Activated CD8-positive, alpha-beta T cell treated with anti-CD3 and anti-CD28 coated beads, Interleukin-2, amount 10 ng/mL, durations not matched to agents 7 days and 5 days (primary cell): ENCODE measurements around the gene MAPT. TPM values are rescaled to one million over a fixed set of nuclear protein-coding genes. Genes with fewer than 3 reads are reported as not detected.

Experiments used
- ATAC-seq: fragments of 150-1000 bp; cut with Tn5 transposase; one replicate; pipeline ENCODE4 v1.10.0; 2021; ENCODE audit warnings: moderate library complexity
- CTCF ChIA-PET: fragments of 350-600 bp; sonication (Branson Sonifier 250); formaldehyde crosslinking; loops from one replicate; lab custom pipeline; 2021; ENCODE audit warnings: antibody characterized with exemption; lab: Charles Lee
- POLR2A ChIA-PET: fragments of 350-600 bp; sonication (Branson Sonifier 250); formaldehyde crosslinking; loops from one replicate; lab custom pipeline; 2021; ENCODE audit warnings: antibody characterized with exemption; lab: Charles Lee
- DNase-seq: peaks from one replicate; pipeline ENCODE4 v3.0.0-alpha.2; 2020
- H3K27ac Mint-ChIP-seq: one replicate; pipeline ENCODE4 v1.8.0; 2021; ENCODE audit warnings: mild to moderate bottlenecking, mixed read lengths
- H3K27me3 Mint-ChIP-seq: one replicate; pipeline ENCODE4 v1.8.0; 2021; ENCODE audit warnings: low read depth, mixed read lengths
- H3K36me3 Mint-ChIP-seq: one replicate; pipeline ENCODE4 v1.8.0; 2021; ENCODE audit warnings: low read depth, mixed read lengths
- H3K4me1 Mint-ChIP-seq: one replicate; pipeline ENCODE4 v1.8.0; 2021; ENCODE audit warnings: low read depth, mixed read lengths
- H3K4me3 Mint-ChIP-seq: one replicate; pipeline ENCODE4 v1.8.0; 2021; ENCODE audit warnings: mild to moderate bottlenecking, mixed read lengths
- H3K9me3 Mint-ChIP-seq: one replicate; pipeline ENCODE4 v1.8.0; 2022; ENCODE audit warnings: mixed read lengths; ENCODE audit not compliant: insufficient read depth
- total RNA-seq, 2 experiments: library from RNA; stranded (reverse); gene quantifications; one replicate each; pipeline ENCODE4 v1.2.3, GENCODE V29; 2021

Gene MAPT
- total RNA-seq, 2 experiments from 2014 or later = 0.11 TPM; not detected in 1

GRCh38 chr17:46030752-46031151, 136.4 kb downstream of the MAPT start:
- H3K4me3 Mint-ChIP-seq = no peak overlapping the region
- POLR2A ChIA-PET = no interaction called here
- H3K27me3 Mint-ChIP-seq = no peaks in the 10 kb centered on the region
- H3K36me3 Mint-ChIP-seq = peaks cover 61% of the 10 kb centered on the region
- CTCF ChIA-PET = interaction anchor here (0.7 to 1.5 kb wide), 2 partner anchors 14 to 25 kb away, joined by 3 to 5 read pairs; no protein-coding TSS in a partner anchor
- no peak for ATAC-seq
- peaks cover 10% of the 10 kb centered on the region for H3K4me1 Mint-ChIP-seq
- no peak overlapping the region for H3K27ac Mint-ChIP-seq
- H3K9me3 Mint-ChIP-seq = no peaks in the 10 kb centered on the region
- DNase-seq = no peak

DNA sequence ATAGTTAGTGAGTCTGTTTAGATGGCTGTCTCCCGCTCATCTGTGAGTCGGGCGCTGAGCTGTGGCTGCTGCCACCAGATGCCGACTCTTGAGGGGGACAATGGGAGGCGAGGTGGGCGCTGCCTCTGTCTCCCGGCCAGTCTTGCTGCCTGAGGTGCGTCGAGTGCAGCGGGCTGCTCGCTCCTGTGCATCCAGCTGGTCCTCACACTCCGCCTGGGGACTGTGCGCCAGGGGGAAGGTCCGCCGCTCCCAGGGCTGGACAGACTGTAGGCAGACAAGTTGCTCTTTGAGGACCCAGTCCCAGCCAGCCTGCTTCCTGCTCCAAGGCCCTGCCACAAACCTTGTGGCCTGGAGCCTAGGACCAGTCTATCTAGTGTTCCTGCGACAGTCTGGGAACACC, 137.1 kb downstream of the MAPT start:
- Mint-ChIP-seq H3K27me3 (no peaks in the 10 kb centered on the region), H3K4me1 (peaks cover 14% of the 10 kb centered on the region), H3K4me3 (no peak overlapping the region), H3K36me3 (peaks cover 66% of the 10 kb centered on the region), H3K9me3 (no peaks in the 10 kb centered on the region), H3K27ac (no peak overlapping the region)
- POLR2A ChIA-PET = no interaction called here
- CTCF ChIA-PET = no interaction called here
- DNase-seq (no peak), ATAC-seq (no peak)

GRCh38 chr17:46031920-46032319, 137.6 kb downstream of the MAPT start:
- DNase-seq (no peak), ATAC-seq (no peak)
- H3K4me1 Mint-ChIP-seq = peaks cover 14% of the 10 kb centered on the region
- H3K27me3 Mint-ChIP-seq = no peaks in the 10 kb centered on the region
- H3K27ac Mint-ChIP-seq = no peak overlapping the region
- H3K9me3 Mint-ChIP-seq = no peaks in the 10 kb centered on the region
- no peak overlapping the region for H3K4me3 Mint-ChIP-seq
- ChIA-PET POLR2A (no interaction called here), CTCF (interaction anchor here (1.0 kb wide), 1 partner anchor 12 kb away, joined by 3 read pairs; no protein-coding TSS in a partner anchor)
- peaks cover 69% of the 10 kb centered on the region for H3K36me3 Mint-ChIP-seq

- ChIA-PET CTCF (interaction anchor here (0.8 to 1.0 kb wide), 2 partner anchors 11 kb away, joined by 3 read pairs; no protein-coding TSS in a partner anchor), POLR2A (no interaction called here)
- no peak overlapping the region for H3K4me3 Mint-ChIP-seq
- no peaks in the 10 kb centered on the region for H3K27me3 Mint-ChIP-seq
- peaks cover 71% of the 10 kb centered on the region for H3K36me3 Mint-ChIP-seq
- DNase-seq (no peak), ATAC-seq (no peak)
- no peaks in the 10 kb centered on the region for H3K9me3 Mint-ChIP-seq
- H3K4me1 Mint-ChIP-seq = peaks cover 14% of the 10 kb centered on the region
- peak overlapping the region; percentile 27 for H3K27ac Mint-ChIP-seq
Observed at GRCh38 chr17:46032909-46033308, 138.6 kb downstream of the MAPT start.

DNA sequence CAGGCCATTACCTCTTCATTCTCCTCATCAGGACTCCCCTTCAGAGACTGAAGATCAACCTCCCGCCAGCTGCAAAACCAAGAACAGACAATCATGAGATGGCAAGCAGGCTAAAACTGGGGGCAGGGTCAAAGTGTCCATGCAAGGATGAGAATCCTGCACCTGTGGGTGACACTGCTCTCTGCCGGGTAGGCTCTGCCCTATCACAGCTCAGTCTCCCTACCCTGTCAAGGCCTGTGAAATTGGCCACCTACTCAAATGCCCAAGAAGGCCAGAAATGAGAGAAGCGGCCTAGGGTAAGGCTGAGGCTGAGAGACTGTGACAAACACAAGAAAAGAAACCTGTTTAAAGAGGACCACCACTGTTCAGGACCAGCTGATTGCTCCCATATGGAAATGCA, 139.0 kb downstream of the MAPT start:
- no peaks in the 10 kb centered on the region for H3K27me3 Mint-ChIP-seq
- no peaks in the 10 kb centered on the region for H3K9me3 Mint-ChIP-seq
- H3K36me3 Mint-ChIP-seq = peaks cover 76% of the 10 kb centered on the region
- ATAC-seq = no peak
- peak overlapping the region; percentile 27 for H3K27ac Mint-ChIP-seq
- ChIA-PET POLR2A (interaction anchor here (0.6 kb wide), 1 partner anchor 24 kb away, joined by 3 read pairs; no protein-coding TSS in a partner anchor), CTCF (interaction anchor here (0.8 kb wide), 1 partner anchor 11 kb away, joined by 3 read pairs; no protein-coding TSS in a partner anchor)
- no peak overlapping the region for H3K4me3 Mint-ChIP-seq
- DNase-seq = no peak
- peaks cover 14% of the 10 kb centered on the region for H3K4me1 Mint-ChIP-seq

DNA sequence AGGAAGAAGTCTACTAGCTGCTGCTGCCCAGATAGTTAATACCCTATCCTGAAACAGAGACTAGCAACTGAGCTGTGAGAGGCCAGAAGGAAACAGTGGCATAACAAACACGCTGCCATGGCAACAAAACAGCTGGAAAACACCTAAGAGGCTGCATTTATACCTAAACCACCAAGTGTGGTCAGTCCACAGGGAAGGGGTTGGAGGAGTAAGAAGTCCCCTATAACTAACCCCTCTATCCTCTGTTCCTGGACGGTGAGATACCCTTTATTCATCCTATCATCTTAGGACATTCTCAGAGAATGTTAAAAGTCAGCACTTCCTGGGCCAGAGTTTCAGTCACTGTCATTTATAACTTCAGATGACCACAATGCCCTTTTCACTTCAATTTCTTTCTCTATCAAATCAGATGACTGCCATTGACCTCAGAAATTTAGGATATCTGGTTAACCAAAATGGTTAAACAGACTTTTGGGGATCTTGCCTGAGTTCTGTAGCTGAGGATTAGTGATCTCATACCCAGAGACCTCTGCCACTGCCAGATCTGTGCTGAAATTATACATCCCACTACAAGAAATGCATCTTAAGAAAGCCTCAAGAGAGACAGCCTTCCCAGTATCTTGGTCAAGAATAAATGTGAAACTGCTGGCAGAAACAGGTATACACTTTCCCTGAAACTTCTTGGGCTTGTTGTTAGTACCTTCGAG, 140.9 kb downstream of the MAPT start:
- no peaks in the 10 kb centered on the region for H3K9me3 Mint-ChIP-seq
- ATAC-seq = peak; percentile 62
- no peak overlapping the region for H3K4me3 Mint-ChIP-seq
- ChIA-PET CTCF (interaction anchor here (1.0 to 3.0 kb wide), 10 partner anchors 8 to 180 kb away, joined by 3 to 17 read pairs (median 4); partner anchors contain the start of gene KANSL1), POLR2A (no interaction called here)
- H3K27me3 Mint-ChIP-seq = no peaks in the 10 kb centered on the region
- peaks cover 8% of the 10 kb centered on the region for H3K4me1 Mint-ChIP-seq
- peak overlapping the region; percentile 32 for H3K27ac Mint-ChIP-seq
- peaks cover 71% of the 10 kb centered on the region for H3K36me3 Mint-ChIP-seq
- DNase-seq = no peak

GRCh38 chr17:46036491-46036890, 142.1 kb downstream of the MAPT start:
- ATAC-seq = no peak
- Mint-ChIP-seq H3K9me3 (no peaks in the 10 kb centered on the region), H3K4me3 (no peak overlapping the region), H3K27ac (no peak overlapping the region), H3K27me3 (no peaks in the 10 kb centered on the region), H3K4me1 (peaks cover 8% of the 10 kb centered on the region), H3K36me3 (peaks cover 66% of the 10 kb centered on the region)
- ChIA-PET POLR2A (no interaction called here), CTCF (interaction anchor here (1.0 to 3.0 kb wide), 5 partner anchors 8 to 176 kb away, joined by 3 to 17 read pairs (median 5); partner anchors contain the start of gene KANSL1)
- DNase-seq = no peak

DNA sequence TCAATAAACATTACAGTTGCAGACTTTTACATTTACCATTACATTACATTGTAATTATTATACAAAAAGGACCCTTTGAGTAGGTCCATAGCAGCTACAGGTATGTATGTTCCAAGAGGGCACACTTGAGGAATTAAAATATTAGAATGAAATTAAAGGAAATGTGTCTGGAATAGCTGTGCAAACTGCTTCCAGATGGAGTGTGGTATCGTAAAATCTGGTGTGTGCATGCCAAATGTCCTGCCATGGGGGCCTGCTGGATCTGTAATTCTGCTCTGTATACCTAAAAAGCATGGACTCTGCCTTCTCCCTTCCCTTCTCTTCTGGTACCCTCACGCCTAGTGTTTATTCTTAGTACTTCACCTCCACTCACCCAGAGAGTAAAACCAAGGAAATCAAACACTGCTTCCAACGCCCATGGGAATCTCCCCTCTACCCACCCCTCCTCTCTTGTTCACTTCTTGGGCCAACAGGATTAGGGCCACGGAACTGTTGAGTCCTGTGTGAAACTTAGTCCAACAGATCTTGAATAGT, 143.4 kb downstream of the MAPT start:
- ATAC-seq (no peak), DNase-seq (no peak)
- peak overlapping the region; percentile 8 for H3K27ac Mint-ChIP-seq
- CTCF ChIA-PET = interaction anchor here (0.5 to 2.4 kb wide), 4 partner anchors 96 to 175 kb away, joined by 3 to 15 read pairs (median 4); partner anchors contain the start of gene KANSL1
- H3K27me3 Mint-ChIP-seq = no peaks in the 10 kb centered on the region
- H3K4me3 Mint-ChIP-seq = no peak overlapping the region
- POLR2A ChIA-PET = interaction anchor here (0.9 kb wide), 1 partner anchor 14 kb away, joined by 3 read pairs; no protein-coding TSS in a partner anchor
- peaks cover 8% of the 10 kb centered on the region for H3K4me1 Mint-ChIP-seq
- H3K9me3 Mint-ChIP-seq = no peaks in the 10 kb centered on the region
- H3K36me3 Mint-ChIP-seq = peaks cover 61% of the 10 kb centered on the region

DNA sequence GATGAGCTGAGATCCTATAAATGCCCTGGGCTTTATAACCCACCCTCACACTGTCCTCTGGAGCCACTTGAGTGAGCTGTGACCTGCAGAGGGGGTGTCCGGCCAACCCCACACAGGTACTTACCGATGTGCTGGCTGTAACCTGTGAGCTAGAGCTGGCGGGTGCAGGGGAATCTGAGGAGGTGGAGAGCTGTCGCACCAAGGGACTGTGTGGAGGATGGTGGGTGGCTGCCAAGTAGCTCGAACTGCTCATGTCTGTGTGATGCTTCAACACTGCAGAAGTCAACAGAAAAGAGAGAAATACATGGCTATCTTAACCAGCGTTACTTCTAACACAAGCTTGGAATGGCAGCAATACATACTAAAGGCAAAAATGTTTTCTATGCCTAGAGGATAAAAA, 144.1 kb downstream of the MAPT start:
- Mint-ChIP-seq H3K4me3 (no peak overlapping the region), H3K4me1 (peaks cover 8% of the 10 kb centered on the region), H3K9me3 (no peaks in the 10 kb centered on the region), H3K36me3 (peaks cover 58% of the 10 kb centered on the region), H3K27ac (peak overlapping the region; percentile 8), H3K27me3 (no peaks in the 10 kb centered on the region)
- ChIA-PET POLR2A (interaction anchor here (0.9 kb wide), 1 partner anchor 13 kb away, joined by 3 read pairs; no protein-coding TSS in a partner anchor), CTCF (interaction anchor here (1.0 to 2.4 kb wide), 3 partner anchors 37 to 175 kb away, joined by 3 to 15 read pairs (median 4); partner anchors contain the start of gene KANSL1)
- ATAC-seq (no peak), DNase-seq (no peak)

- H3K4me3 Mint-ChIP-seq = no peak overlapping the region
- POLR2A ChIA-PET = no interaction called here
- peaks cover 60% of the 10 kb centered on the region for H3K36me3 Mint-ChIP-seq
- H3K27me3 Mint-ChIP-seq = no peaks in the 10 kb centered on the region
- H3K27ac Mint-ChIP-seq = no peak overlapping the region
- CTCF ChIA-PET = interaction anchor here (1.0 to 2.4 kb wide), 2 partner anchors 37 to 174 kb away, joined by 4 to 15 read pairs; no protein-coding TSS in a partner anchor
- peaks cover 8% of the 10 kb centered on the region for H3K4me1 Mint-ChIP-seq
- no peak for DNase-seq
- no peak for ATAC-seq
- no peaks in the 10 kb centered on the region for H3K9me3 Mint-ChIP-seq
Observed at GRCh38 chr17:46038937-46039336, 144.6 kb downstream of the MAPT start.

- CTCF ChIA-PET = interaction anchor here (2.4 kb wide), 1 partner anchor 173 kb away, joined by 15 read pairs; no protein-coding TSS in a partner anchor
- POLR2A ChIA-PET = no interaction called here
- Mint-ChIP-seq H3K36me3 (peaks cover 58% of the 10 kb centered on the region), H3K27me3 (no peaks in the 10 kb centered on the region), H3K27ac (no peak overlapping the region), H3K4me3 (no peak overlapping the region), H3K4me1 (peaks cover 11% of the 10 kb centered on the region), H3K9me3 (no peaks in the 10 kb centered on the region)
- DNase-seq = no peak
- ATAC-seq = no peak
Observed at GRCh38 chr17:46039592-46040186, 145.3 kb downstream of the MAPT start.
